HepG2 (cell line): ENCODE results near the gene EVI5. TPM values are rescaled to one million over a fixed set of nuclear protein-coding genes. Genes with fewer than 3 reads are reported as not detected.

ENCODE experiments used
- ATAC-seq: fragments of 200-7000 bp; cut with Tn5 transposase; 3 replicates; pipeline ENCODE4 v1.9.1; 2020; ENCODE audit warnings: mild to moderate bottlenecking, moderate library complexity
- BruUV-seq: library from RNA; stranded (reverse); fragments of 400-500 nt; replicated peaks from 2 replicates; lab custom pipeline; 2021; lab: Mats Ljungman, UMichigan
- CTCF ChIA-PET: fragments of 300-600 bp; formaldehyde crosslinking; extraction: SDS; loops from one replicate; lab custom pipeline; 2021; ENCODE audit warnings: low total read pairs, inconsistent platforms, low intra/inter-chr PET ratio; lab: Yijun Ruan, JAX
- POLR2A ChIA-PET: fragments of 350-600 bp; sonication (Branson Sonifier 250); formaldehyde crosslinking; loops from one replicate; lab custom pipeline; 2020; ENCODE audit warnings: antibody characterized with exemption, inconsistent platforms; lab: Yijun Ruan, JAX
- DNase-seq: peaks from one replicate; pipeline ENCODE4 v3.0.0-alpha.2; 2015; ENCODE audit warnings: low spot score
- FAIRE-seq: peaks from 3 replicates; lab custom pipeline; 2011; peaks lifted over from hg19 to GRCh38; lab: Jason Lieb, UNC
- H2AFZ ChIP-seq: one replicate; pipeline ENCODE4 v1.6.1; 2011; ENCODE audit warnings: low read length, inconsistent platforms
- H3K27ac ChIP-seq: fragments of 300-600 bp; 3 replicates; pipeline ENCODE4 v1.8.0; 2011; ENCODE audit warnings: mixed run types, mild to moderate bottlenecking, mixed read lengths, low read length, inconsistent platforms; ENCODE audit not compliant: insufficient read depth; ENCODE audit errors: extremely low read length
- H3K27me3 ChIP-seq, 2 experiments: fragments of 200-600 bp in 1 of 2; 2 replicates in 1 of 2; 3 replicates in 1 of 2; pipeline versions ENCODE4 v1.6.0 to v1.8.0; 2011; ENCODE audit warnings: low read length in 2 of 2, mild to moderate bottlenecking in 2 of 2, moderate library complexity in 2 of 2, inconsistent platforms in 1 of 2; ENCODE audit not compliant: insufficient read depth in 2 of 2, control insufficient read depth in 1 of 2
- H3K36me3 ChIP-seq, 2 experiments: fragments of 200-600 bp in 1 of 2; replicated peaks in 1 of 2; 2 replicates in 1 of 2; 3 replicates in 1 of 2; pipeline versions ENCODE4 v1.5.1 to v1.8.0; 2011; ENCODE audit warnings: low read length in 2 of 2, inconsistent platforms in 1 of 2; ENCODE audit not compliant: insufficient read depth in 2 of 2, control insufficient read depth in 1 of 2
- H3K4me1 ChIP-seq: 2 replicates; pipeline ENCODE4 v1.5.1; 2012; ENCODE audit warnings: low read length, inconsistent platforms; ENCODE audit not compliant: insufficient read depth
- H3K4me2 ChIP-seq: 2 replicates; pipeline ENCODE4 v1.6.0; 2011; ENCODE audit warnings: low read depth, low read length, inconsistent platforms
- H3K4me3 ChIP-seq, 3 experiments: fragments of 200-600 bp in 1 of 3; sonication (generic), shearing (Covaris generic) in 1 of 3; replicated peaks in 1 of 3; 2 replicates each; pipeline ENCODE4 v1.5.1; 2011 to 2016; ENCODE audit warnings: low read length in 3 of 3, inconsistent platforms in 2 of 3, low read depth in 2 of 3, mild to moderate bottlenecking in 2 of 3, control low read depth in 1 of 3, mixed read lengths in 1 of 3; ENCODE audit not compliant: insufficient read depth in 1 of 3
- H3K79me2 ChIP-seq: one replicate; pipeline ENCODE4 v1.6.1; 2011; ENCODE audit warnings: low read length, inconsistent platforms; ENCODE audit not compliant: insufficient read depth
- H3K9ac ChIP-seq: 2 replicates; pipeline ENCODE4 v1.6.0; 2011; ENCODE audit warnings: mild to moderate bottlenecking, low read depth, low read length, inconsistent platforms; ENCODE audit not compliant: insufficient read depth
- H3K9me3 ChIP-seq: 2 replicates; pipeline ENCODE4 v1.5.1; 2012; ENCODE audit warnings: mild to moderate bottlenecking, low read length
- H4K20me1 ChIP-seq: 2 replicates; pipeline ENCODE4 v1.6.0; 2011; ENCODE audit warnings: inconsistent platforms, mild to moderate bottlenecking, low read length, moderate library complexity; ENCODE audit not compliant: insufficient read depth
- BCL6 ChIP-seq: IDR thresholded peaks from 2 replicates; pipeline ENCODE4 v1.6.1; 2016; ENCODE audit warnings: missing genetic modification reagents, missing compliant biosample characterization
- CENPBD1 ChIP-seq: sonication (generic); formaldehyde crosslinking; IDR thresholded peaks from 2 replicates; pipeline ENCODE4 v1.8.0; 2022; ENCODE audit warnings: missing genetic modification reagents, low read depth, mild to moderate bottlenecking, borderline replicate concordance
- CREBL2 ChIP-seq: sonication (generic); formaldehyde crosslinking; IDR thresholded peaks from 2 replicates; pipeline ENCODE4 v1.8.1; 2023; ENCODE audit warnings: missing genetic modification reagents, mild to moderate bottlenecking, borderline replicate concordance
- NCOA5 ChIP-seq: sonication (generic); formaldehyde crosslinking; IDR thresholded peaks from 2 replicates; pipeline ENCODE4 v1.4.0; 2020; ENCODE audit warnings: missing genetic modification reagents
- TAF15 ChIP-seq: fragments of 200-400 bp; formaldehyde crosslinking; IDR thresholded peaks from one replicate; pipeline ENCODE4 v1.6.1; 2018; ENCODE audit warnings: mild to moderate bottlenecking, low read depth, low read length; ENCODE audit not compliant: poor library complexity, severe bottlenecking
- ZNF414 ChIP-seq: sonication (generic); formaldehyde crosslinking; IDR thresholded peaks from 2 replicates; pipeline ENCODE4 v1.5.0; 2020; ENCODE audit warnings: missing genetic modification reagents
- ZNF597 ChIP-seq: sonication (generic); formaldehyde crosslinking; IDR thresholded peaks from 2 replicates; pipeline ENCODE4 v1.5.0; 2020; ENCODE audit warnings: missing genetic modification reagents
- WGBS: methylation state at CpG from one replicate; pipeline ENCODE4 v1.1.6; 2017; ENCODE audit warnings: low lambda C conversion rate; 5-methylcytosine and 5-hydroxymethylcytosine counted together
- in situ Hi-C: cut with HindIII; loops from 2 replicates; pipeline ENCODE4 v1.10.0; 2017; ENCODE audit warnings: low pct_unique_long_range_greater_than_20kb; ENCODE audit not compliant: extremely low pct_ligation_motif_present
- intact Hi-C: fragments of 100-400 bp; cut with micrococcal nuclease; formaldehyde crosslinking; loops from one replicate; pipeline ENCODE4 v1.10.0; 2022; ENCODE audit not compliant: unreplicated experiment
- polyA plus RNA-seq, 8 experiments: library from polyadenylated mRNA; depleted of rRNA in 3 of 8; stranded (reverse) in 7 of 8; unstranded in 1 of 8; fragments of >200 nt; fragmentation: Illumina TruSeq in 4 of 8; extraction: Trizol in 4 of 8; gene quantifications; 2 replicates each; pipeline versions ENCODE4 v1.2.1 to v1.2.3, GENCODE V29; 2011 to 2016; ENCODE audit warnings: low read depth in 4 of 8, missing spikeins in 1 of 8, mixed read lengths in 1 of 8; ENCODE audit not compliant: insufficient read depth in 1 of 8
- total RNA-seq, 5 experiments: library from RNA; depleted of rRNA; stranded (reverse); fragments of >200 nt; fragmentation: Illumina TruSeq; extraction: Trizol; gene quantifications; 2 replicates each; pipeline ENCODE4 v1.2.3, GENCODE V29; 2016; ENCODE audit warnings: low read depth in 1 of 5

Gene EVI5
- total and polyA plus RNA-seq, 2 of the 13 experiments (the other 11 are each of a cell fraction or from before 2014, with no cell fraction given) = 4.0 to 12.6 TPM

- peaks cover 15% of the 10 kb centered on the region for H3K79me2 ChIP-seq
- H3K36me3 ChIP-seq = no peaks in the 10 kb centered on the region
- H3K4me1 ChIP-seq = peaks cover 13% of the 10 kb centered on the region; the same call in 1 of the 2 replicates
- TF ChIP-seq ZNF597 = no peak
- no peak for TF ChIP-seq CREBL2 (CRISPR knock-in tag)
- TF ChIP-seq ZNF414 = no peak
- no peak for TF ChIP-seq TAF15
- TF ChIP-seq CENPBD1 = no peak
- no peak for TF ChIP-seq NCOA5
- TF ChIP-seq BCL6 (CRISPR knock-in tag) = no peak
- H3K4me2 ChIP-seq = no peak overlapping the region
- no peaks in the 10 kb centered on the region; the same call in 1 of the 2 replicates for H4K20me1 ChIP-seq
- DNase-seq = no peak
- WGBS = 74% methylated on average over 3 of the region's 3 CpGs
- no peak for FAIRE-seq
- intact Hi-C loops = no loop called here
- no peak overlapping the region for H3K9ac ChIP-seq
- no peaks in the 10 kb centered on the region for H3K27me3 ChIP-seq
- no peak overlapping the region for H3K27ac ChIP-seq
- no TSS peak for BruUV-seq
- in situ Hi-C loops = loop anchor here (5.0 kb wide), 1 partner anchor 65 kb away; no protein-coding TSS in a partner anchor
- no peak for ATAC-seq
- no peaks in the 10 kb centered on the region for H3K9me3 ChIP-seq
- CTCF ChIA-PET = no interaction called here
- no peak overlapping the region for H3K4me3 ChIP-seq
- POLR2A ChIA-PET = no interaction called here
- no peak overlapping the region for H2AFZ ChIP-seq
Measured at GRCh38 chr1:92752719-92753118, 32.2 kb downstream of the EVI5 start.
